CD8-positive, alpha-beta memory T cell (primary cell): ENCODE measurements around the gene NEU1. TPM values are rescaled to one million over a fixed set of nuclear protein-coding genes. Genes with fewer than 3 reads are reported as not detected.
"Not testable (repeated sequence)": the region's sequence is repeated elsewhere in the genome, so short reads cannot be mapped to it uniquely, and the experiment has no call there.

Experiments
- CTCF ChIA-PET: fragments of 350-600 bp; sonication (Branson Sonifier 250); formaldehyde crosslinking; loops from one replicate; lab custom pipeline; 2021; ENCODE audit warnings: antibody characterized with exemption; lab: Charles Lee
- POLR2A ChIA-PET: fragments of 350-600 bp; sonication (Branson Sonifier 250); formaldehyde crosslinking; loops from one replicate; lab custom pipeline; 2021; ENCODE audit warnings: antibody characterized with exemption; lab: Charles Lee
- DNase-seq, 5 donors: peaks; one replicate each; pipeline versions ENCODE4 v3.0.0 to v3.0.0-alpha.2; 2020 to 2022; ENCODE audit warnings: mixed read lengths in 1 of 5
- H3K27ac ChIP-seq: one replicate; pipeline ENCODE4 v1.7.0; 2013; ENCODE audit warnings: low read depth, mild to moderate bottlenecking, low read length, moderate library complexity
- H3K27me3 ChIP-seq: 2 replicates; pipeline ENCODE4 v1.7.0; 2013; ENCODE audit warnings: low read length, mild to moderate bottlenecking; ENCODE audit not compliant: insufficient read depth, poor library complexity, severe bottlenecking
- H3K36me3 ChIP-seq: 2 replicates; pipeline ENCODE4 v1.7.0; 2013; ENCODE audit warnings: mild to moderate bottlenecking, low read length, moderate library complexity; ENCODE audit not compliant: insufficient read depth
- H3K4me1 ChIP-seq: 2 replicates; pipeline ENCODE4 v1.7.0; 2013; ENCODE audit warnings: mild to moderate bottlenecking, low read length, moderate library complexity; ENCODE audit not compliant: insufficient read depth
- H3K4me3 ChIP-seq: 2 replicates; pipeline ENCODE4 v1.7.0; 2013; ENCODE audit warnings: mild to moderate bottlenecking, low read length
- H3K9me3 ChIP-seq: 2 replicates; pipeline ENCODE4 v1.7.0; 2013; ENCODE audit warnings: mild to moderate bottlenecking, low read length
- H3K27ac Mint-ChIP-seq, 8 donors: one replicate each; pipeline ENCODE4 v1.8.0; 2020 to 2021; ENCODE audit warnings: mixed read lengths in 8 of 8, mild to moderate bottlenecking in 6 of 8, inconsistent platforms in 3 of 8, moderate library complexity in 3 of 8
- H3K27me3 Mint-ChIP-seq, 2 donors: one replicate each; pipeline ENCODE4 v1.8.0; 2020 to 2021; ENCODE audit warnings: mixed read lengths in 2 of 2, mild to moderate bottlenecking in 1 of 2, moderate library complexity in 1 of 2
- H3K36me3 Mint-ChIP-seq, 3 donors: one replicate each; pipeline ENCODE4 v1.8.0; 2020 to 2021; ENCODE audit warnings: mixed read lengths in 3 of 3, inconsistent platforms in 1 of 3, mild to moderate bottlenecking in 1 of 3
- H3K4me1 Mint-ChIP-seq, 3 donors: one replicate each; pipeline ENCODE4 v1.8.0; 2020 to 2021; ENCODE audit warnings: mixed read lengths in 3 of 3, inconsistent platforms in 1 of 3, mild to moderate bottlenecking in 1 of 3
- H3K4me3 Mint-ChIP-seq, 7 donors: one replicate each; pipeline ENCODE4 v1.8.0; 2020 to 2021; ENCODE audit warnings: mixed read lengths in 7 of 7, mild to moderate bottlenecking in 6 of 7, moderate library complexity in 4 of 7, inconsistent platforms in 2 of 7
- H3K9me3 Mint-ChIP-seq, 5 donors: one replicate each; pipeline ENCODE4 v1.8.0; 2020 to 2022; ENCODE audit warnings: mixed read lengths in 5 of 5, mild to moderate bottlenecking in 3 of 5, moderate library complexity in 2 of 5, inconsistent platforms in 1 of 5
- polyA plus RNA-seq: library from polyadenylated mRNA; unstranded; fragments of 300-500 nt; fragmentation: Illumina TruSeq; gene quantifications from one replicate; pipeline ENCODE4 v1.2.3, GENCODE V29; 2021
- total RNA-seq, 2 experiments: library from RNA; stranded (reverse); gene quantifications; one replicate each; pipeline ENCODE4 v1.2.3, GENCODE V29; 2021

The NEU1 gene
- total and polyA plus RNA-seq, 3 experiments from 2014 or later = 19.0 to 25.0 (median 19.4) TPM

GRCh38 chr6:31811645-31812044 lies 51.0 kb downstream of the NEU1 start:
- POLR2A ChIA-PET = no interaction called here
- H3K27me3 Mint-ChIP-seq = no peaks in the 10 kb centered on the region

GRCh38 chr6:31808599-31808998 lies 54.0 kb downstream of the NEU1 start:
- peaks cover 22% of the 10 kb centered on the region for H3K4me1 ChIP-seq
- not testable (repeated sequence) for H3K36me3 ChIP-seq, H3K27me3 ChIP-seq, H3K4me3 Mint-ChIP-seq, DNase-seq, H3K9me3 Mint-ChIP-seq, H3K27me3 Mint-ChIP-seq, H3K9me3 ChIP-seq, H3K27ac ChIP-seq, H3K4me3 ChIP-seq
- peaks cover 31 to 56% (median 41%) of the 10 kb centered on the region in 3 donors for H3K4me1 Mint-ChIP-seq
- ChIA-PET POLR2A (interaction anchor here (0.8 to 1.3 kb wide), 2 partner anchors 19 to 78 kb away, joined by 3 to 5 read pairs; partner anchors contain the start of gene HSPA1B), CTCF (interaction anchor here (1.3 to 3.1 kb wide), 2 partner anchors 21 to 79 kb away, joined by 4 to 15 read pairs; partner anchors contain the start of gene DDAH2)
- H3K27ac Mint-ChIP-seq = peak overlapping the region in 4 of 8 donors; percentile 27 to 52 (median 31)
- peaks cover 9 to 38% (median 11%) of the 10 kb centered on the region in 3 donors for H3K36me3 Mint-ChIP-seq

More at GRCh38 chr6:31811645-31812044, 51.0 kb downstream of the NEU1 start:
- H3K4me3 Mint-ChIP-seq = peak overlapping the region in 4 of 7 donors; percentile 19 to 96 (median 62)
- Histone ChIP-seq H3K27me3 (no peaks in the 10 kb centered on the region), H3K4me1 (peaks cover 15% of the 10 kb centered on the region), H3K36me3 (peaks cover 8% of the 10 kb centered on the region), H3K4me3 (no peak overlapping the region), H3K9me3 (no peaks in the 10 kb centered on the region), H3K27ac (no peak overlapping the region)
- no peaks in the 10 kb centered on the region for H3K9me3 Mint-ChIP-seq
- no peak for DNase-seq
- H3K36me3 Mint-ChIP-seq = peaks cover 9 to 40% (median 11%) of the 10 kb centered on the region in 3 donors
- peaks cover 29 to 46% (median 44%) of the 10 kb centered on the region in 3 donors for H3K4me1 Mint-ChIP-seq
- CTCF ChIA-PET = interaction anchor here (0.6 to 3.2 kb wide), 2 partner anchors 16 to 213 kb away, joined by 3 to 13 read pairs; partner anchors contain the start of gene VARS1
- H3K27ac Mint-ChIP-seq = peak overlapping the region in 5 of 8 donors; percentile 61 to 92 (median 72)

Other genes with a start within 250 kb of the NEU1 start
Only the 30 nearest of the 36 such genes appear.
- 10 to 100 TPM; 46.2 to 46.4 TPM for gene GPANK1, start 197.8 kb downstream of the NEU1 start, total RNA-seq
- 19.6 TPM for gene GPANK1, start 197.8 kb downstream of the NEU1 start, polyA plus RNA-seq
- 100 to 1,000 TPM; 323 to 334 TPM for gene CSNK2B, start 196.7 kb downstream of the NEU1 start, total RNA-seq
- gene CSNK2B, start 196.7 kb downstream of the NEU1 start, polyA plus RNA-seq = 265 TPM
- 10 to 100 TPM; 19.1 to 21.2 TPM for gene LY6G5B, start 192.8 kb downstream of the NEU1 start, total RNA-seq
- 0.64 TPM for gene LY6G5B, start 192.8 kb downstream of the NEU1 start, polyA plus RNA-seq
- gene LY6G5C, start 181.8 kb downstream of the NEU1 start, total RNA-seq = 1 to 10 TPM; 3.5 to 4.5 TPM
- gene LY6G5C, start 181.8 kb downstream of the NEU1 start, polyA plus RNA-seq = 10.3 TPM
- gene ABHD16A, start 159.5 kb downstream of the NEU1 start, total RNA-seq = 10 to 100 TPM; 37.0 to 41.0 TPM
- 45.5 TPM for gene ABHD16A, start 159.5 kb downstream of the NEU1 start, polyA plus RNA-seq
- not detected for gene LY6G6F, start 156.0 kb downstream of the NEU1 start, total RNA-seq
- gene LY6G6F, start 156.0 kb downstream of the NEU1 start, polyA plus RNA-seq = not detected
- gene LY6G6D, start 147.5 kb downstream of the NEU1 start, total RNA-seq = not detected
- gene LY6G6D, start 147.5 kb downstream of the NEU1 start, polyA plus RNA-seq = not detected
- gene LY6G6C, start 141.1 kb downstream of the NEU1 start, total RNA-seq = not detected
- gene LY6G6C, start 141.1 kb downstream of the NEU1 start, polyA plus RNA-seq = not detected
- gene MPIG6B, start 139.4 kb downstream of the NEU1 start, total RNA-seq = not detected
- gene MPIG6B, start 139.4 kb downstream of the NEU1 start, polyA plus RNA-seq = 0.08 TPM
- gene DDAH2, start 133.5 kb downstream of the NEU1 start, total RNA-seq = 1 to 10 TPM; 4.1 to 4.9 TPM
- gene DDAH2, start 133.5 kb downstream of the NEU1 start, polyA plus RNA-seq = 26.3 TPM
- gene CLIC1, start 126.3 kb downstream of the NEU1 start, total RNA-seq = 100 to 1,000 TPM; 377 TPM
- gene CLIC1, start 126.3 kb downstream of the NEU1 start, polyA plus RNA-seq = 657 TPM
- 10 to 100 TPM; 36.4 to 39.8 TPM for gene MSH5, start 122.8 kb downstream of the NEU1 start, total RNA-seq
- 2.0 TPM for gene MSH5, start 122.8 kb downstream of the NEU1 start, polyA plus RNA-seq
- gene SAPCD1, start 100.2 kb downstream of the NEU1 start, total RNA-seq = 1 to 10 TPM; 6.1 to 7.0 TPM
- not detected for gene SAPCD1, start 100.2 kb downstream of the NEU1 start, polyA plus RNA-seq
- gene VWA7, start 85.5 kb downstream of the NEU1 start, total RNA-seq = 1 to 10 TPM; 1.4 to 1.7 TPM
- 2.5 TPM for gene VWA7, start 85.5 kb downstream of the NEU1 start, polyA plus RNA-seq
- gene VARS1, start 67.1 kb downstream of the NEU1 start, total RNA-seq = 100 to 1,000 TPM; 179 to 180 TPM
- gene VARS1, start 67.1 kb downstream of the NEU1 start, polyA plus RNA-seq = 47.5 TPM
- gene LSM2, start 55.9 kb downstream of the NEU1 start, total RNA-seq = 100 to 1,000 TPM; 160 to 172 TPM
- 80.8 TPM for gene LSM2, start 55.9 kb downstream of the NEU1 start, polyA plus RNA-seq
- 1 to 10 TPM; 3.5 to 3.8 TPM for gene HSPA1L, start 47.5 kb downstream of the NEU1 start, total RNA-seq
- 3.0 TPM for gene HSPA1L, start 47.5 kb downstream of the NEU1 start, polyA plus RNA-seq
- 10 to 100 TPM; 64.8 to 70.1 TPM for gene HSPA1A, start 47.3 kb downstream of the NEU1 start, total RNA-seq
- 34.1 TPM for gene HSPA1A, start 47.3 kb downstream of the NEU1 start, polyA plus RNA-seq
- gene HSPA1B, start 35.1 kb downstream of the NEU1 start, total RNA-seq = 10 to 100 TPM; 80.9 to 81.4 TPM
- 5.0 TPM for gene HSPA1B, start 35.1 kb downstream of the NEU1 start, polyA plus RNA-seq
- not detected for gene SLC44A4, start 16.2 kb upstream of the NEU1 start, total RNA-seq
- gene SLC44A4, start 16.2 kb upstream of the NEU1 start, polyA plus RNA-seq = not detected
- 10 to 100 TPM; 71.6 to 72.4 TPM for gene EHMT2, start 34.9 kb upstream of the NEU1 start, total RNA-seq
- gene EHMT2, start 34.9 kb upstream of the NEU1 start, polyA plus RNA-seq = 51.6 TPM
- gene ZBTB12, start 39.3 kb upstream of the NEU1 start, total RNA-seq = 1 to 10 TPM; 3.5 to 4.3 TPM
- gene ZBTB12, start 39.3 kb upstream of the NEU1 start, polyA plus RNA-seq = not detected
- gene C2, start 64.9 kb upstream of the NEU1 start, total RNA-seq = under 1 TPM; 0.70 to 0.73 TPM
- not detected for gene C2, start 64.9 kb upstream of the NEU1 start, polyA plus RNA-seq
- gene CFB, start 83.3 kb upstream of the NEU1 start, total RNA-seq = under 1 TPM; 0.31 to 0.40 TPM
- 0.83 TPM for gene CFB, start 83.3 kb upstream of the NEU1 start, polyA plus RNA-seq
- gene NELFE, start 96.2 kb upstream of the NEU1 start, total RNA-seq = 10 to 100 TPM; 86.1 to 90.6 TPM
- 79.6 TPM for gene NELFE, start 96.2 kb upstream of the NEU1 start, polyA plus RNA-seq
- gene SKIC2, start 96.4 kb upstream of the NEU1 start, total RNA-seq = 100 to 1,000 TPM; 110 to 114 TPM
- gene SKIC2, start 96.4 kb upstream of the NEU1 start, polyA plus RNA-seq = 21.1 TPM
- gene DXO, start 109.3 kb upstream of the NEU1 start, total RNA-seq = 10 to 100 TPM; 13.8 to 15.8 TPM
- 16.8 TPM for gene DXO, start 109.3 kb upstream of the NEU1 start, polyA plus RNA-seq
- gene C4A, start 119.2 kb upstream of the NEU1 start, total RNA-seq = 1 to 10 TPM; 3.3 to 3.4 TPM
- 0.40 TPM for gene C4A, start 119.2 kb upstream of the NEU1 start, polyA plus RNA-seq
- gene C4B, start 152.0 kb upstream of the NEU1 start, total RNA-seq = 1 to 10 TPM; 2.2 to 3.7 TPM
- 0.70 TPM for gene C4B, start 152.0 kb upstream of the NEU1 start, polyA plus RNA-seq
- under 1 TPM; 0.37 to 0.40 TPM for gene CYP21A2, start 175.6 kb upstream of the NEU1 start, total RNA-seq
- gene CYP21A2, start 175.6 kb upstream of the NEU1 start, polyA plus RNA-seq = not detected